ENCODE measurements around the gene USP5. TPM values are rescaled to one million over a fixed set of nuclear protein-coding genes. Genes with fewer than 3 reads are reported as not detected.

USP5 gene
- total RNA-seq, 1 donor from 2014 or later = 60.9 TPM

- H3K4me1 ChIP-seq = peaks cover 53% of the 10 kb centered on the region
- H3K4me2 ChIP-seq = peak overlapping the region; percentile 89
- H3K27me3 ChIP-seq = no peaks in the 10 kb centered on the region
- peak overlapping the region; percentile 96 for H3K27ac Mint-ChIP-seq
- no peak overlapping the region for H2AFZ ChIP-seq (replicated peaks)
- H3K36me3 Mint-ChIP-seq = peaks cover 3% of the 10 kb centered on the region
- H3K9me3 ChIP-seq (ENCODE audit: low read depth) = no peaks in the 10 kb centered on the region
- no peak overlapping the region for H3K9ac ChIP-seq
- H3F3A ChIP-seq (ENCODE audit: low read depth) = peaks cover 54% of the 10 kb centered on the region
- no peaks in the 10 kb centered on the region for H3K79me2 ChIP-seq (ENCODE audit: low read depth)
- no peak for DNase-seq (ENCODE audit: low spot score)
- H3K27ac ChIP-seq = no peak overlapping the region
- H3K4me1 Mint-ChIP-seq = peaks cover 60% of the 10 kb centered on the region
- no peaks in the 10 kb centered on the region for H4K20me1 ChIP-seq (ENCODE audit: low read depth)
- no peaks in the 10 kb centered on the region for H3K36me3 ChIP-seq
- H3K9me3 Mint-ChIP-seq = no peaks in the 10 kb centered on the region
- no peak overlapping the region for H3K4me3 ChIP-seq
- H3K27me3 Mint-ChIP-seq (ENCODE audit: insufficient read depth, low read depth) = peaks cover 9% of the 10 kb centered on the region
- peak overlapping the region; percentile 73 for H3K4me3 Mint-ChIP-seq
- no peak for TF ChIP-seq EZH2 (IDR thresholded peaks at IDR 0.05)
Observed at GRCh38 chr12:6818645-6819044, 33.3 kb upstream of the USP5 start.

GRCh38 chr12:6819106-6820030 lies 32.6 kb upstream of the USP5 start:
- H3K4me1 Mint-ChIP-seq = peaks cover 62% of the 10 kb centered on the region
- H3K27ac ChIP-seq = peak overlapping the region; percentile 53

GRCh38 chr12:6820166-6820565 lies 31.8 kb upstream of the USP5 start:
- no peak overlapping the region for H3K9ac ChIP-seq
- peak; percentile 66 for DNase-seq (ENCODE audit: low spot score)
- peak overlapping the region; percentile 52 for H3K4me3 ChIP-seq
- no peaks in the 10 kb centered on the region for H3K27me3 ChIP-seq
- H3K27me3 Mint-ChIP-seq (ENCODE audit: insufficient read depth, low read depth) = peaks cover 13% of the 10 kb centered on the region
- peak overlapping the region; percentile 89 for H3K4me2 ChIP-seq
- no peaks in the 10 kb centered on the region for H3K36me3 ChIP-seq
- peak overlapping the region; percentile 99 for H3K27ac Mint-ChIP-seq
- peaks cover 68% of the 10 kb centered on the region for H3K4me1 Mint-ChIP-seq
- peak overlapping the region; percentile 27 for H3K27ac ChIP-seq
- no peaks in the 10 kb centered on the region for H3K9me3 ChIP-seq (ENCODE audit: low read depth)
- TF ChIP-seq CTCF (IDR thresholded peaks at IDR 0.05) = no peak
- no peak for TF ChIP-seq EZH2phosphoT487 (IDR thresholded peaks at IDR 0.05)
- TF ChIP-seq EZH2 (IDR thresholded peaks at IDR 0.05) = no peak
- peaks cover 54% of the 10 kb centered on the region for H3K4me1 ChIP-seq
- H2AFZ ChIP-seq (replicated peaks) = no peak overlapping the region
- H3K79me2 ChIP-seq (ENCODE audit: low read depth) = no peaks in the 10 kb centered on the region
- H4K20me1 ChIP-seq (ENCODE audit: low read depth) = no peaks in the 10 kb centered on the region
- peaks cover 11% of the 10 kb centered on the region for H3K36me3 Mint-ChIP-seq
- peak overlapping the region; percentile 89 for H3K4me3 Mint-ChIP-seq
- H3K9me3 Mint-ChIP-seq = no peaks in the 10 kb centered on the region
- H3F3A ChIP-seq (ENCODE audit: low read depth) = peaks cover 57% of the 10 kb centered on the region

More at GRCh38 chr12:6819106-6820030, 32.6 kb upstream of the USP5 start:
- Mint-ChIP-seq H3K36me3 (peaks cover 6% of the 10 kb centered on the region), H3K27ac (peak overlapping the region; percentile 99), H3K4me3 (peak overlapping the region; percentile 89), H3K27me3 (ENCODE audit: insufficient read depth, low read depth) (peaks cover 9% of the 10 kb centered on the region), H3K9me3 (no peaks in the 10 kb centered on the region)
- Histone ChIP-seq H3K27me3 (no peaks in the 10 kb centered on the region), H3K36me3 (no peaks in the 10 kb centered on the region), H4K20me1 (ENCODE audit: low read depth) (no peaks in the 10 kb centered on the region), H2AFZ (replicated peaks) (no peak overlapping the region), H3K79me2 (ENCODE audit: low read depth) (no peaks in the 10 kb centered on the region), H3F3A (ENCODE audit: low read depth) (peaks cover 57% of the 10 kb centered on the region), H3K9me3 (ENCODE audit: low read depth) (no peaks in the 10 kb centered on the region), H3K4me2 (peak overlapping the region; percentile 89), H3K4me1 (peaks cover 53% of the 10 kb centered on the region), H3K4me3 (no peak overlapping the region), H3K9ac (no peak overlapping the region)
- no peak for DNase-seq (ENCODE audit: low spot score)
- TF ChIP-seq CTCF (IDR thresholded peaks at IDR 0.05) (peak; percentile 6), EZH2 (IDR thresholded peaks at IDR 0.05) (no peak)

Data from neural progenitor cell (in vitro differentiated cells).